HepG2 (cell line): Measurements from ENCODE around the gene RNASE8. TPM values are rescaled to one million over a fixed set of nuclear protein-coding genes. Genes with fewer than 3 reads are reported as not detected.

ENCODE experiments used
- CAMTA2 ChIP-seq: sonication (generic); formaldehyde crosslinking; IDR thresholded peaks from 2 replicates; pipeline ENCODE4 v1.4.0; 2020; ENCODE audit warnings: mild to moderate bottlenecking, missing genetic modification reagents, borderline replicate concordance
- HBP1 ChIP-seq: IDR thresholded peaks from 2 replicates; pipeline ENCODE4 v1.6.1; 2016; ENCODE audit warnings: low read depth, control low read depth
- HNF4G ChIP-seq, 2 experiments: sonication (generic) in 1 of 2; formaldehyde crosslinking in 1 of 2; IDR thresholded peaks; 2 replicates each; pipeline versions ENCODE4 v1.4.0 to v1.6.1; 2011 to 2020; ENCODE audit warnings: borderline replicate concordance in 2 of 2, low read depth in 2 of 2, mild to moderate bottlenecking in 2 of 2, low read length in 1 of 2, missing genetic modification reagents in 1 of 2, moderate library complexity in 1 of 2
- KLF12 ChIP-seq: sonication (generic); formaldehyde crosslinking; IDR thresholded peaks from 2 replicates; pipeline ENCODE4 v1.4.0; 2020; ENCODE audit warnings: missing genetic modification reagents, borderline replicate concordance
- NBN ChIP-seq: fragments of 450-650 bp; conservative IDR thresholded peaks from 2 replicates; pipeline ENCODE4 v1.6.1; 2017
- YY1 ChIP-seq: IDR thresholded peaks from 2 replicates; pipeline ENCODE4 v1.6.1; 2011; ENCODE audit warnings: low read length, low read depth, moderate library complexity, mild to moderate bottlenecking; ENCODE audit not compliant: insufficient read depth, insufficient replicate concordance
- ZBTB2 ChIP-seq: sonication (generic); formaldehyde crosslinking; IDR thresholded peaks from 2 replicates; pipeline ENCODE4 v1.8.0; 2022; ENCODE audit warnings: low read depth, missing genetic modification reagents
- ZBTB40 ChIP-seq, 2 experiments: fragments of 450-650 bp in 1 of 2; sonication (generic) in 1 of 2; formaldehyde crosslinking in 1 of 2; IDR thresholded peaks; 2 replicates each; pipeline versions ENCODE4 v1.6.1 to v1.8.0; 2016 to 2022; ENCODE audit warnings: antibody characterized with exemption in 1 of 2, mild to moderate bottlenecking in 1 of 2, missing genetic modification reagents in 1 of 2
- ZMYM3 ChIP-seq: sonication (generic); formaldehyde crosslinking; IDR thresholded peaks from 2 replicates; pipeline ENCODE4 v1.5.1; 2020; ENCODE audit warnings: mild to moderate bottlenecking, missing genetic modification reagents
- ZNF143 ChIP-seq: sonication (generic); formaldehyde crosslinking; IDR thresholded peaks from 2 replicates; pipeline ENCODE4 v1.4.0; 2020; ENCODE audit warnings: missing genetic modification reagents
- ZNF329 ChIP-seq: sonication (generic); formaldehyde crosslinking; IDR thresholded peaks from 2 replicates; pipeline ENCODE4 v1.9.0; 2021; ENCODE audit warnings: low read depth, mild to moderate bottlenecking, missing genetic modification reagents
- ZNF549 ChIP-seq: sonication (generic); formaldehyde crosslinking; IDR thresholded peaks from 2 replicates; pipeline ENCODE4 v1.5.0; 2020; ENCODE audit warnings: missing genetic modification reagents
- ZUFSP ChIP-seq: sonication (generic); formaldehyde crosslinking; IDR thresholded peaks from 2 replicates; pipeline ENCODE4 v1.9.0; 2021; ENCODE audit warnings: missing genetic modification reagents, mild to moderate bottlenecking, borderline replicate concordance
- polyA plus RNA-seq, 8 experiments: library from polyadenylated mRNA; depleted of rRNA in 3 of 8; stranded (reverse) in 7 of 8; unstranded in 1 of 8; fragments of >200 nt; fragmentation: Illumina TruSeq in 4 of 8; extraction: Trizol in 4 of 8; gene quantifications; 2 replicates each; pipeline versions ENCODE4 v1.2.1 to v1.2.3, GENCODE V29; 2011 to 2016; ENCODE audit warnings: low read depth in 4 of 8, missing spikeins in 1 of 8, mixed read lengths in 1 of 8; ENCODE audit not compliant: insufficient read depth in 1 of 8
- total RNA-seq, 5 experiments: library from RNA; depleted of rRNA; stranded (reverse); fragments of >200 nt; fragmentation: Illumina TruSeq; extraction: Trizol; gene quantifications; 2 replicates each; pipeline ENCODE4 v1.2.3, GENCODE V29; 2016; ENCODE audit warnings: low read depth in 1 of 5

RNASE8 gene
- total and polyA plus RNA-seq, 2 of the 13 experiments (the other 11 are each of a cell fraction or from before 2014, with no cell fraction given), result not detected

- TF ChIP-seq ZBTB2 (CRISPR knock-in tag), result peak; percentile 58; the same call in 1 of the 2 replicates
- peak; percentile 45 for TF ChIP-seq YY1
- TF ChIP-seq KLF12, result no peak
- TF ChIP-seq HNF4G (IDR thresholded peaks at IDR 0.05; ENCODE audit: borderline replicate concordance, low read depth, low read length), result no peak
- TF ChIP-seq HNF4G (CRISPR knock-in tag; IDR thresholded peaks at IDR 0.05; ENCODE audit: borderline replicate concordance, low read depth), result no peak; the same call in 1 of the 2 replicates
- no peak for TF ChIP-seq ZUFSP (CRISPR knock-in tag)
- TF ChIP-seq ZMYM3, result peak; percentile 12; the same call in 1 of the 2 replicates
- TF ChIP-seq CAMTA2 (CRISPR knock-in tag), result no peak
- no peak for TF ChIP-seq ZBTB40 (IDR thresholded peaks at IDR 0.05)
- TF ChIP-seq ZBTB40 (CRISPR knock-in tag; IDR thresholded peaks at IDR 0.05), result 0 out of 2 replicates have a peak, but pooled peaks have one; percentile 8
- TF ChIP-seq NBN, result no peak
- peak; percentile 37; the same call in 1 of the 2 replicates for TF ChIP-seq HBP1
- no peak for TF ChIP-seq ZNF143
- TF ChIP-seq ZNF549 (CRISPR knock-in tag), result no peak
- TF ChIP-seq ZNF329 (CRISPR knock-in tag), result no peak
These were observed 13.8 kb downstream of the RNASE8 start (continued) for GRCh38 chr14:21071225-21072030.
